ENCODE results near the gene PLCH2. TPM values are rescaled to one million over a fixed set of nuclear protein-coding genes. Genes with fewer than 3 reads are reported as not detected.

Gene PLCH2
- total and polyA plus RNA-seq, 2 of the 13 experiments (the other 11 are each of a cell fraction or from before 2014, with no cell fraction given): 0.15 to 0.67 TPM

- TF ChIP-seq NCOA5 (CRISPR knock-in tag; IDR thresholded peaks at IDR 0.05) (no peak), ZSCAN31 (CRISPR knock-in tag; IDR thresholded peaks at IDR 0.05; ENCODE audit: low read depth) (no peak), MAX (IDR thresholded peaks at IDR 0.05) (0 out of 2 replicates have a peak, but pooled peaks have one; percentile 29), NFIC (IDR thresholded peaks at IDR 0.05; ENCODE audit: low read length) (no peak), CENPT (CRISPR knock-in tag; IDR thresholded peaks at IDR 0.05; ENCODE audit: low read depth) (no peak), PRMT3 (CRISPR knock-in tag; IDR thresholded peaks at IDR 0.05; ENCODE audit: borderline replicate concordance, low read depth) (no peak), PHF21A (CRISPR knock-in tag; IDR thresholded peaks at IDR 0.05) (no peak), ZMYM3 (CRISPR knock-in tag; IDR thresholded peaks at IDR 0.05) (peak; percentile 94), SP2 (CRISPR knock-in tag; IDR thresholded peaks at IDR 0.05) (no peak), HES4 (CRISPR knock-in tag; IDR thresholded peaks at IDR 0.05; ENCODE audit: borderline replicate concordance) (no peak), ZNF263 (CRISPR knock-in tag; IDR thresholded peaks at IDR 0.05) (no peak), PCBP2 (optimal IDR thresholded peaks at IDR 0.05; ENCODE audit: low read depth, low read length, poor library complexity, severe bottlenecking) (no peak), DRAP1 (CRISPR knock-in tag; IDR thresholded peaks at IDR 0.05) (no peak), ONECUT2 (CRISPR knock-in tag; IDR thresholded peaks at IDR 0.05) (no peak), WIZ (CRISPR knock-in tag; IDR thresholded peaks at IDR 0.05) (no peak), CERS6 (CRISPR knock-in tag; IDR thresholded peaks at IDR 0.05) (no peak), SOX5 (CRISPR knock-in tag; IDR thresholded peaks at IDR 0.05; ENCODE audit: borderline replicate concordance) (no peak), KDM1A (CRISPR knock-in tag; IDR thresholded peaks at IDR 0.05) (peak; percentile 89), NR2C2 (CRISPR knock-in tag; IDR thresholded peaks at IDR 0.05; ENCODE audit: borderline replicate concordance) (no peak)
- TF ChIP-seq, protein P1, sequence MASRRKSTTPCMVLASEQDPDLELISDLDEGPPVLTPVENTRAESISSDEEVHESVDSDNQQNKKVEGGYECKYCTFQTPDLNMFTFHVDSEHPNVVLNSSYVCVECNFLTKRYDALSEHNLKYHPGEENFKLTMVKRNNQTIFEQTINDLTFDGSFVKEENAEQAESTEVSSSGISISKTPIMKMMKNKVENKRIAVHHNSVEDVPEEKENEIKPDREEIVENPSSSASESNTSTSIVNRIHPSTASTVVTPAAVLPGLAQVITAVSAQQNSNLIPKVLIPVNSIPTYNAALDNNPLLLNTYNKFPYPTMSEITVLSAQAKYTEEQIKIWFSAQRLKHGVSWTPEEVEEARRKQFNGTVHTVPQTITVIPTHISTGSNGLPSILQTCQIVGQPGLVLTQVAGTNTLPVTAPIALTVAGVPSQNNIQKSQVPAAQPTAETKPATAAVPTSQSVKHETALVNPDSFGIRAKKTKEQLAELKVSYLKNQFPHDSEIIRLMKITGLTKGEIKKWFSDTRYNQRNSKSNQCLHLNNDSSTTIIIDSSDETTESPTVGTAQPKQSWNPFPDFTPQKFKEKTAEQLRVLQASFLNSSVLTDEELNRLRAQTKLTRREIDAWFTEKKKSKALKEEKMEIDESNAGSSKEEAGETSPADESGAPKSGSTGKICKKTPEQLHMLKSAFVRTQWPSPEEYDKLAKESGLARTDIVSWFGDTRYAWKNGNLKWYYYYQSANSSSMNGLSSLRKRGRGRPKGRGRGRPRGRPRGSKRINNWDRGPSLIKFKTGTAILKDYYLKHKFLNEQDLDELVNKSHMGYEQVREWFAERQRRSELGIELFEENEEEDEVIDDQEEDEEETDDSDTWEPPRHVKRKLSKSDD (CRISPR knock-in tag; IDR thresholded peaks at IDR 0.05; ENCODE audit: low read depth): no peak
- TF ChIP-seq, protein P2, sequence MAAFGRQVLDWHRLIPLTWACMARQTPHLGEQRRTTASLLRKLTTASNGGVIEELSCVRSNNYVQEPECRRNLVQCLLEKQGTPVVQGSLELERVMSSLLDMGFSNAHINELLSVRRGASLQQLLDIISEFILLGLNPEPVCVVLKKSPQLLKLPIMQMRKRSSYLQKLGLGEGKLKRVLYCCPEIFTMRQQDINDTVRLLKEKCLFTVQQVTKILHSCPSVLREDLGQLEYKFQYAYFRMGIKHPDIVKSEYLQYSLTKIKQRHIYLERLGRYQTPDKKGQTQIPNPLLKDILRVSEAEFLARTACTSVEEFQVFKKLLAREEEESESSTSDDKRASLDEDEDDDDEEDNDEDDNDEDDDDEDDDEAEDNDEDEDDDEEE (CRISPR knock-in tag; IDR thresholded peaks at IDR 0.05): no peak
- TF ChIP-seq, protein P3, sequence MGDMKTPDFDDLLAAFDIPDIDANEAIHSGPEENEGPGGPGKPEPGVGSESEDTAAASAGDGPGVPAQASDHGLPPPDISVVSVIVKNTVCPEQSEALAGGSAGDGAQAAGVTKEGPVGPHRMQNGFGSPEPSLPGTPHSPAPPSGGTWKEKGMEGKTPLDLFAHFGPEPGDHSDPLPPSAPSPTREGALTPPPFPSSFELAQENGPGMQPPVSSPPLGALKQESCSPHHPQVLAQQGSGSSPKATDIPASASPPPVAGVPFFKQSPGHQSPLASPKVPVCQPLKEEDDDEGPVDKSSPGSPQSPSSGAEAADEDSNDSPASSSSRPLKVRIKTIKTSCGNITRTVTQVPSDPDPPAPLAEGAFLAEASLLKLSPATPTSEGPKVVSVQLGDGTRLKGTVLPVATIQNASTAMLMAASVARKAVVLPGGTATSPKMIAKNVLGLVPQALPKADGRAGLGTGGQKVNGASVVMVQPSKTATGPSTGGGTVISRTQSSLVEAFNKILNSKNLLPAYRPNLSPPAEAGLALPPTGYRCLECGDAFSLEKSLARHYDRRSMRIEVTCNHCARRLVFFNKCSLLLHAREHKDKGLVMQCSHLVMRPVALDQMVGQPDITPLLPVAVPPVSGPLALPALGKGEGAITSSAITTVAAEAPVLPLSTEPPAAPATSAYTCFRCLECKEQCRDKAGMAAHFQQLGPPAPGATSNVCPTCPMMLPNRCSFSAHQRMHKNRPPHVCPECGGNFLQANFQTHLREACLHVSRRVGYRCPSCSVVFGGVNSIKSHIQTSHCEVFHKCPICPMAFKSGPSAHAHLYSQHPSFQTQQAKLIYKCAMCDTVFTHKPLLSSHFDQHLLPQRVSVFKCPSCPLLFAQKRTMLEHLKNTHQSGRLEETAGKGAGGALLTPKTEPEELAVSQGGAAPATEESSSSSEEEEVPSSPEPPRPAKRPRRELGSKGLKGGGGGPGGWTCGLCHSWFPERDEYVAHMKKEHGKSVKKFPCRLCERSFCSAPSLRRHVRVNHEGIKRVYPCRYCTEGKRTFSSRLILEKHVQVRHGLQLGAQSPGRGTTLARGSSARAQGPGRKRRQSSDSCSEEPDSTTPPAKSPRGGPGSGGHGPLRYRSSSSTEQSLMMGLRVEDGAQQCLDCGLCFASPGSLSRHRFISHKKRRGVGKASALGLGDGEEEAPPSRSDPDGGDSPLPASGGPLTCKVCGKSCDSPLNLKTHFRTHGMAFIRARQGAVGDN (CRISPR knock-in tag; IDR thresholded peaks at IDR 0.05): peak; percentile 44
Measured at GRCh38 chr1:2541619-2542245, 65.6 kb downstream of the PLCH2 start (continued).

Data from HepG2 (cell line).